Measurements from ENCODE around the gene KLC1. TPM values are rescaled to one million over a fixed set of nuclear protein-coding genes. Genes with fewer than 3 reads are reported as not detected.

Gene KLC1
- total RNA-seq, 3 donors from 2014 or later: 99.3 to 188 (median 104) TPM

GRCh38 chr14:103697603-103698379 lies 68.8 kb downstream of the KLC1 start:
- DNase-seq: peak in 2 of 3 donors; percentile 33 to 39
- Histone ChIP-seq H3K36me3 (ENCODE audit: low read depth) (no peaks in the 10 kb centered on the region), H3K4me1 (ENCODE audit: low read depth) (peaks cover 18% of the 10 kb centered on the region), H3K4me3 (no peak overlapping the region), H3K9me3 (no peaks in the 10 kb centered on the region)
- no peak for ATAC-seq
- TF ChIP-seq CTCF (IDR thresholded peaks at IDR 0.05): no peak
- intact Hi-C loops (cut with DNase I, micrococcal nuclease): no loop called here

GRCh38 chr14:103698380-103699260 lies 69.6 kb downstream of the KLC1 start:
- Histone ChIP-seq H3K4me3 (no peak overlapping the region), H3K36me3 (ENCODE audit: low read depth) (no peaks in the 10 kb centered on the region), H3K9me3 (no peaks in the 10 kb centered on the region), H3K4me1 (ENCODE audit: low read depth) (peaks cover 14% of the 10 kb centered on the region)
- ATAC-seq: peak; percentile 88
- no peak for TF ChIP-seq CTCF (IDR thresholded peaks at IDR 0.05)
- DNase-seq: peak; percentile 86 to 87 (median 87)
- intact Hi-C loops (cut with DNase I, micrococcal nuclease): no loop called here

- Histone ChIP-seq H3K9me3 (no peaks in the 10 kb centered on the region), H3K4me3 (no peak overlapping the region), H3K36me3 (ENCODE audit: low read depth) (no peaks in the 10 kb centered on the region), H3K4me1 (ENCODE audit: low read depth) (peaks cover 14% of the 10 kb centered on the region)
- ATAC-seq: no peak
- intact Hi-C loops (cut with DNase I, micrococcal nuclease): no loop called here
- no peak for TF ChIP-seq CTCF (IDR thresholded peaks at IDR 0.05)
- DNase-seq: no peak
Observed at GRCh38 chr14:103699261-103699661, 70.2 kb downstream of the KLC1 start.

- no peak for ATAC-seq
- Histone ChIP-seq H3K4me3 (no peak overlapping the region), H3K9me3 (no peaks in the 10 kb centered on the region), H3K36me3 (ENCODE audit: low read depth) (no peaks in the 10 kb centered on the region), H3K4me1 (ENCODE audit: low read depth) (peaks cover 14% of the 10 kb centered on the region)
- DNase-seq: peak in 2 of 3 donors; percentile 41 to 54
- intact Hi-C loops (cut with DNase I, micrococcal nuclease): no loop called here
- TF ChIP-seq CTCF (IDR thresholded peaks at IDR 0.05): no peak
Observed at GRCh38 chr14:103699901-103700752, 71.1 kb downstream of the KLC1 start.

All from mucosa of descending colon (tissue), 3 donors.